ENCODE results near the gene TAP1.

GRCh38 chr6:32862725-32863124 is 9.2 kb upstream of the TAP1 start:
- TF ChIP-seq CTCF (IDR thresholded peaks at IDR 0.05; ENCODE audit: low read depth, low read length, poor library complexity, severe bottlenecking) (no peak), EZH2phosphoT487 (IDR thresholded peaks at IDR 0.05; ENCODE audit: borderline replicate concordance, low read length) (no peak)
